Aorta (tissue), 5 donors: ENCODE measurements around the gene PHAX. TPM values are rescaled to one million over a fixed set of nuclear protein-coding genes. Genes with fewer than 3 reads are reported as not detected.
"Not testable (repeated sequence)": the region's sequence is repeated elsewhere in the genome, so short reads cannot be mapped to it uniquely, and the experiment has no call there.

Experiments
- ATAC-seq: fragments of 200-7000 bp; cut with Tn5 transposase; one replicate; pipeline ENCODE4 v1.9.1; 2022; ENCODE audit warnings: moderate library complexity; ENCODE audit not compliant: low FRiP score
- DNase-seq, 2 donors: peaks; one replicate each; pipeline ENCODE4 v3.0.0-alpha.2; 2020
- H3K27ac ChIP-seq, 2 donors: one replicate each; pipeline ENCODE4 v1.5.1; 2013; ENCODE audit warnings: low read length in 2 of 2, mild to moderate bottlenecking in 2 of 2, moderate library complexity in 2 of 2, control low read depth in 1 of 2, inconsistent platforms in 1 of 2, low read depth in 1 of 2
- H3K27me3 ChIP-seq, 2 donors: one replicate each; pipeline ENCODE4 v1.6.1; 2013; ENCODE audit warnings: control low read depth in 1 of 2, low read length in 1 of 2, mild to moderate bottlenecking in 1 of 2, moderate library complexity in 1 of 2; ENCODE audit not compliant: insufficient read depth in 2 of 2, control insufficient read depth in 1 of 2
- H3K36me3 ChIP-seq, 2 donors: one replicate each; pipeline ENCODE4 v1.6.1; 2013; ENCODE audit warnings: control low read depth in 1 of 2, low read length in 1 of 2, mild to moderate bottlenecking in 1 of 2; ENCODE audit not compliant: insufficient read depth in 2 of 2, control insufficient read depth in 1 of 2
- H3K4me1 ChIP-seq, 2 donors: one replicate each; pipeline ENCODE4 v1.6.1; 2013; ENCODE audit warnings: low read length in 2 of 2, control low read depth in 1 of 2, mild to moderate bottlenecking in 1 of 2, moderate library complexity in 1 of 2; ENCODE audit not compliant: insufficient read depth in 2 of 2, control insufficient read depth in 1 of 2
- H3K4me3 ChIP-seq, 2 donors: one replicate each; pipeline ENCODE4 v1.5.1; 2013; ENCODE audit warnings: low read length in 2 of 2, control low read depth in 1 of 2, mild to moderate bottlenecking in 1 of 2
- H3K9me3 ChIP-seq: one replicate; pipeline ENCODE4 v1.6.1; 2013; ENCODE audit warnings: mild to moderate bottlenecking, low read length; ENCODE audit not compliant: control insufficient read depth
- WGBS, 2 donors: extraction: QIAGEN DNeasy Blood & Tissue Kit; methylation state at CpG; one replicate each; pipeline ENCODE4 v1.1.7; 2013; 5-methylcytosine and 5-hydroxymethylcytosine counted together
- intact Hi-C, 2 donors: fragments of 100-400 bp; cut with DNase I; formaldehyde crosslinking; loops; one replicate each; pipeline versions ENCODE4 v1.14.2 to v1.15.0; 2022
- polyA plus RNA-seq, 2 donors: library from polyadenylated mRNA; stranded (reverse); fragments of 200-250 nt; gene quantifications; one replicate each; pipeline ENCODE4 v1.2.3, GENCODE V29; 2013
- total RNA-seq, 2 donors: library from RNA; stranded (reverse); fragmentation: NEBNext Ultra II Directional; extraction: Animal tissue kit (Norgen Biotek cat#: 25700); gene quantifications; one replicate each; pipeline ENCODE4 v1.2.1, GENCODE V29; 2021
- donor health status: healthy with polysubstance abuse.
- donor health status: Bipolar disorder and iron deficiency.
- donor health status: DM: no; HTN: no; CAD: no.
- donor health status: DM: no; HTN: no; CAD: no.
- donor health status: DM: yes; HTN: yes; CAD: no.

Gene PHAX
- total and polyA plus RNA-seq, 4 donors = 29.9 to 34.3 (median 31.1) TPM

GRCh38 chr5:126597156-126597555 lies 3.6 kb upstream of the PHAX start:
- Histone ChIP-seq H3K27ac (no peak overlapping the region), H3K9me3 (no peaks in the 10 kb centered on the region), H3K4me3 (no peak overlapping the region), H3K36me3 (no peaks in the 10 kb centered on the region), H3K27me3 (no peaks in the 10 kb centered on the region), H3K4me1 (no peaks in the 10 kb centered on the region)
- intact Hi-C loops = loop anchor here in 1 of 2 donors (5.0 kb wide), 1 partner anchor 255 kb away; no protein-coding TSS in a partner anchor
- WGBS, 2 donors = 92 to 94% methylated on average over 4 of the region's 4 CpGs
- DNase-seq = no peak
- ATAC-seq = no peak

GRCh38 chr5:126599499-126599898 lies 1.2 kb upstream of the PHAX start:
- H3K27me3 ChIP-seq = no peaks in the 10 kb centered on the region
- intact Hi-C loops = loop anchor here in 1 of 2 donors (5.0 kb wide), 1 partner anchor 257 kb away; no protein-coding TSS in a partner anchor
- no peak overlapping the region for H3K27ac ChIP-seq
- WGBS, 2 donors = 93 to 94% methylated on average over 7 of the region's 7 CpGs
- ATAC-seq = no peak
- no peaks in the 10 kb centered on the region for H3K36me3 ChIP-seq
- no peaks in the 10 kb centered on the region for H3K9me3 ChIP-seq
- H3K4me3 ChIP-seq = no peak overlapping the region
- no peaks in the 10 kb centered on the region for H3K4me1 ChIP-seq
- peak in 1 of 2 donors; percentile 53 for DNase-seq

- H3K9me3 ChIP-seq, H3K27me3 ChIP-seq, H3K4me1 ChIP-seq, ATAC-seq, H3K4me3 ChIP-seq, DNase-seq, H3K36me3 ChIP-seq: not testable (repeated sequence)
- intact Hi-C loops = loop anchor here (2.0 to 5.0 kb wide), 2 partner anchors 258 to 261 kb away; no protein-coding TSS in a partner anchor
- WGBS, 2 donors = 46% methylated on average over 15 of the region's 15 CpGs
- H3K27ac ChIP-seq = peak overlapping the region in 1 of 2 donors; percentile 77
Measured at GRCh38 chr5:126599971-126600630, 646 bp upstream of the PHAX start.

GRCh38 chr5:126603402-126603991 lies 2.8 kb downstream of the PHAX start:
- Histone ChIP-seq H3K4me1 (no peaks in the 10 kb centered on the region), H3K9me3 (no peaks in the 10 kb centered on the region), H3K4me3 (no peak overlapping the region), H3K27ac (no peak overlapping the region), H3K27me3 (no peaks in the 10 kb centered on the region), H3K36me3 (no peaks in the 10 kb centered on the region)
- intact Hi-C loops = no loop called here
- ATAC-seq = no peak
- WGBS, 2 donors = 70 to 81% methylated on average over 6 of the region's 6 CpGs
- no peak for DNase-seq

GRCh38 chr5:126605525-126605924 lies 4.8 kb downstream of the PHAX start:
- intact Hi-C loops = no loop called here
- ATAC-seq (no peak), DNase-seq (no peak)
- no peak overlapping the region for H3K27ac ChIP-seq
- no peaks in the 10 kb centered on the region for H3K4me1 ChIP-seq
- H3K27me3 ChIP-seq = no peaks in the 10 kb centered on the region
- no peak overlapping the region for H3K4me3 ChIP-seq
- peaks cover 0 to 3% of the 10 kb centered on the region in 2 donors for H3K36me3 ChIP-seq
- H3K9me3 ChIP-seq = no peaks in the 10 kb centered on the region
- 70 to 75% methylated on average over 5 of the region's 5 CpGs for WGBS, 2 donors

GRCh38 chr5:126610160-126610559 lies 9.4 kb downstream of the PHAX start:
- whole genome bisulfite sequencing, 2 donors = 75 to 85% methylated on average over 2 of the region's 2 CpGs
- intact Hi-C loops = no loop called here

GRCh38 chr5:126610616-126611015 lies 9.9 kb downstream of the PHAX start:
- intact Hi-C loops = no loop called here
- H3K4me3 ChIP-seq = no peak overlapping the region
- DNase-seq = no peak
- ATAC-seq = no peak
- H3K27me3 ChIP-seq = no peaks in the 10 kb centered on the region
- H3K4me1 ChIP-seq = no peaks in the 10 kb centered on the region
- H3K27ac ChIP-seq = no peak overlapping the region
- H3K36me3 ChIP-seq = peaks cover 0 to 3% of the 10 kb centered on the region in 2 donors
- H3K9me3 ChIP-seq = no peaks in the 10 kb centered on the region
- WGBS, 2 donors = 96 to 97% methylated on average over 6 of the region's 6 CpGs

More at GRCh38 chr5:126610160-126610559, 9.4 kb downstream of the PHAX start:
- ATAC-seq (no peak), DNase-seq (no peak)
- Histone ChIP-seq H3K27me3 (no peaks in the 10 kb centered on the region), H3K27ac (no peak overlapping the region), H3K9me3 (no peaks in the 10 kb centered on the region), H3K4me3 (no peak overlapping the region), H3K4me1 (no peaks in the 10 kb centered on the region), H3K36me3 (peaks cover 0 to 3% of the 10 kb centered on the region in 2 donors)

- intact Hi-C loops = no loop called here
- no peaks in the 10 kb centered on the region for H3K4me1 ChIP-seq
- no peaks in the 10 kb centered on the region for H3K9me3 ChIP-seq
- peaks cover 2 to 6% of the 10 kb centered on the region in 2 donors for H3K36me3 ChIP-seq
- H3K27me3 ChIP-seq = no peaks in the 10 kb centered on the region
- ATAC-seq = no peak
- DNase-seq = no peak
- 94 to 97% methylated on average over 7 of the region's 7 CpGs for WGBS, 2 donors
- H3K27ac ChIP-seq = no peak overlapping the region
- no peak overlapping the region for H3K4me3 ChIP-seq
Measured at GRCh38 chr5:126613941-126614592, 13.3 kb downstream of the PHAX start.
